Measurements from ENCODE around the gene SGMS1.

SGMS1 gene

DNA sequence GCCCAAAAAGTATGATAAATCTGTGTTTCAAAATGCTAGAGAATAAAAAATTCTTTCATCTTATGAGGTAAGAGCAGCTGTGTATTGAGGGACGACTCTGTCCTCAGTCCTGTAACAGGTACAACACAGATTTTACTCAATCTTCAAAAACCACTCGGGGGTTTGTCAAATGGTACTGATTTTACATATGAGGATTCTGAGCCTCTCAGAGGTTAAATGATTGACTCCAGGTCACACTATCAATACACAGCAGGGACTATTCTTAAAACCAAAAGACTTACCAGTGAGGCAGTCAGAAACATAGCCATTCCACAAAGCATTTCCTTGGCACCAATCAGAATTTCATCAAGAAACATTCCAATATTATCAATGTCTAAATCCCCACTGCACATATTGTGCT, 95.5 kb downstream of the SGMS1 start:
- Histone ChIP-seq H3K9me2 (replicated peaks; ENCODE audit: insufficient read depth, low read length) (no peaks in the 10 kb centered on the region), H3K9ac (ENCODE audit: low read length) (no peak overlapping the region), H3K9me3 (ENCODE audit: insufficient read depth, low read length) (no peaks in the 10 kb centered on the region), H3F3A (ENCODE audit: insufficient read depth) (no peaks in the 10 kb centered on the region), H3K79me2 (ENCODE audit: insufficient read depth, low read length) (no peaks in the 10 kb centered on the region), H3K27me3 (ENCODE audit: low read length) (no peaks in the 10 kb centered on the region), H3K27ac (ENCODE audit: low read depth, low read length) (no peak overlapping the region), H2AFZ (ENCODE audit: low read depth, low read length, severe bottlenecking) (no peak overlapping the region), H3K4me3 (ENCODE audit: insufficient read depth, low read length, poor library complexity, severe bottlenecking) (no peak overlapping the region), H4K20me1 (ENCODE audit: low read depth, low read length) (no peaks in the 10 kb centered on the region), H3K36me3 (ENCODE audit: low read length) (no peaks in the 10 kb centered on the region), H3K4me2 (ENCODE audit: low read depth, low read length, poor library complexity, severe bottlenecking) (no peak overlapping the region)
- TF ChIP-seq, protein P1, sequence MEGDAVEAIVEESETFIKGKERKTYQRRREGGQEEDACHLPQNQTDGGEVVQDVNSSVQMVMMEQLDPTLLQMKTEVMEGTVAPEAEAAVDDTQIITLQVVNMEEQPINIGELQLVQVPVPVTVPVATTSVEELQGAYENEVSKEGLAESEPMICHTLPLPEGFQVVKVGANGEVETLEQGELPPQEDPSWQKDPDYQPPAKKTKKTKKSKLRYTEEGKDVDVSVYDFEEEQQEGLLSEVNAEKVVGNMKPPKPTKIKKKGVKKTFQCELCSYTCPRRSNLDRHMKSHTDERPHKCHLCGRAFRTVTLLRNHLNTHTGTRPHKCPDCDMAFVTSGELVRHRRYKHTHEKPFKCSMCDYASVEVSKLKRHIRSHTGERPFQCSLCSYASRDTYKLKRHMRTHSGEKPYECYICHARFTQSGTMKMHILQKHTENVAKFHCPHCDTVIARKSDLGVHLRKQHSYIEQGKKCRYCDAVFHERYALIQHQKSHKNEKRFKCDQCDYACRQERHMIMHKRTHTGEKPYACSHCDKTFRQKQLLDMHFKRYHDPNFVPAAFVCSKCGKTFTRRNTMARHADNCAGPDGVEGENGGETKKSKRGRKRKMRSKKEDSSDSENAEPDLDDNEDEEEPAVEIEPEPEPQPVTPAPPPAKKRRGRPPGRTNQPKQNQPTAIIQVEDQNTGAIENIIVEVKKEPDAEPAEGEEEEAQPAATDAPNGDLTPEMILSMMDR (IDR thresholded peaks at IDR 0.05; ENCODE audit: insufficient read depth, low read length, poor library complexity, severe bottlenecking): no peak
- no peak for TF ChIP-seq EZH2phosphoT487 (conservative IDR thresholded peaks at IDR 0.05; ENCODE audit: low read length)

DNA sequence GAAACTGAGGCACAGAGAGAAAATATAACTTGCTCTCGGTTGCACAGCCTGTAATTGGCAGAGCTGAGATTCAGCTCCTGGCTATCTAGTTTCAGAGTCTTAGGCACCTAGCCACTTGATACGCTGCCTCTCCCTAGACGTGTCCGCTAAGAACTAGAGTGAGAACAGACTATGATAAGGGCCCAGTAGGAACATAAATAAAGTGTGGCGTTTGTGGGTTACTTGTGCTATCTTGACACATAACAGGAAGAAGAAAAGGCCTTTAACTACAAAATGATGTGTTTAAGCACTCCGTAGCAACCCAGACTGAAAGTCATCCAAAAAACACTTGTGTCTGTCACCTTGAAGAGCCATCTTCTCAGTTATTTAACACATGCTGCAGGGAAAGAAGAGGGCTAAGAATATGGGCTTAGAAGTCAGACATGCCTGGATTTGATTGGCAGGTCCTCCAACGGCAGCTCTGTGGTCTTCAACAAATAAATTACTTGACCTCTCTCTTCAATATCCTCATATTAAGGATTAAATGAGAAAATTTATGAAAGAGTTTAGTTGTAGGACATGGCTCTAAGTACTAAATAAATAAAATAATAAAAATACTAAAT, 96.2 kb downstream of the SGMS1 start:
- H3K9ac ChIP-seq (ENCODE audit: low read length): no peak overlapping the region
- no peaks in the 10 kb centered on the region for H4K20me1 ChIP-seq (ENCODE audit: low read depth, low read length)
- H3K27me3 ChIP-seq (ENCODE audit: low read length): no peaks in the 10 kb centered on the region
- TF ChIP-seq, protein P1 (IDR thresholded peaks at IDR 0.05; ENCODE audit: insufficient read depth, low read length, poor library complexity, severe bottlenecking): no peak
- no peak for TF ChIP-seq EZH2phosphoT487 (conservative IDR thresholded peaks at IDR 0.05; ENCODE audit: low read length)
- no peaks in the 10 kb centered on the region for H3F3A ChIP-seq (ENCODE audit: insufficient read depth)
- no peak overlapping the region for H3K4me2 ChIP-seq (ENCODE audit: low read depth, low read length, poor library complexity, severe bottlenecking)
- no peaks in the 10 kb centered on the region for H3K36me3 ChIP-seq (ENCODE audit: low read length)
- no peaks in the 10 kb centered on the region for H3K9me3 ChIP-seq (ENCODE audit: insufficient read depth, low read length)
- no peak overlapping the region for H2AFZ ChIP-seq (ENCODE audit: low read depth, low read length, severe bottlenecking)
- no peaks in the 10 kb centered on the region for H3K79me2 ChIP-seq (ENCODE audit: insufficient read depth, low read length)
- no peaks in the 10 kb centered on the region for H3K9me2 ChIP-seq (replicated peaks; ENCODE audit: insufficient read depth, low read length)
- H3K27ac ChIP-seq (ENCODE audit: low read depth, low read length): no peak overlapping the region
- H3K4me3 ChIP-seq (ENCODE audit: insufficient read depth, low read length, poor library complexity, severe bottlenecking): no peak overlapping the region

DNA sequence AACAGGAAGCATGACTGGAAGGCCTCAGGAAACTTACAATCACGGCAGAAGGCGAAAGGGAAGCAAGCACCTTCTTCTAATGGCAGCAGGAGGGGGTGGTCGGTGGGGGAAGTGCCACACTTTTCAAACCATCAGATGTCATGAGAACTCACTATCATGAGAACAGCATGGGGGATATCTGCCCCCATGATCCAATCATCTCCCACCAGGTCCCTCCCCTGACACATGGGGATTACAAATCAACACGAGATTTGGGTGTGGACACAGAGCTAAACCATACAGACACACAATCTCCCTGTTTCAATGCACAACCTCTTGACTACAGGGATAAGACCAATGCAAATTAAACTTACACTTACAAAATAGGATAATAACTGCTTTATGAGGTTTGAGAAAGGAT, 97.6 kb downstream of the SGMS1 start:
- Histone ChIP-seq H3K4me2 (ENCODE audit: low read depth, low read length, poor library complexity, severe bottlenecking) (no peak overlapping the region), H3K27ac (ENCODE audit: low read depth, low read length) (no peak overlapping the region), H3K36me3 (ENCODE audit: low read length) (no peaks in the 10 kb centered on the region), H3K27me3 (ENCODE audit: low read length) (no peaks in the 10 kb centered on the region), H3K79me2 (ENCODE audit: insufficient read depth, low read length) (no peaks in the 10 kb centered on the region), H3K9ac (ENCODE audit: low read length) (no peak overlapping the region), H2AFZ (ENCODE audit: low read depth, low read length, severe bottlenecking) (no peak overlapping the region), H3K9me2 (replicated peaks; ENCODE audit: insufficient read depth, low read length) (no peaks in the 10 kb centered on the region), H3K4me3 (ENCODE audit: insufficient read depth, low read length, poor library complexity, severe bottlenecking) (no peak overlapping the region), H3K9me3 (ENCODE audit: insufficient read depth, low read length) (no peaks in the 10 kb centered on the region), H4K20me1 (ENCODE audit: low read depth, low read length) (no peaks in the 10 kb centered on the region), H3F3A (ENCODE audit: insufficient read depth) (no peaks in the 10 kb centered on the region)
- TF ChIP-seq, protein P1 (IDR thresholded peaks at IDR 0.05; ENCODE audit: insufficient read depth, low read length, poor library complexity, severe bottlenecking): no peak
- TF ChIP-seq EZH2phosphoT487 (conservative IDR thresholded peaks at IDR 0.05; ENCODE audit: low read length): no peak
